Natural killer cell (primary cell): ENCODE measurements around the gene BASP1. TPM values are rescaled to one million over a fixed set of nuclear protein-coding genes. Genes with fewer than 3 reads are reported as not detected.

Experiments used
- ATAC-seq, 3 donors: fragments of 150-1000 bp in 2 of 3; fragments of 200-7000 bp in 1 of 3; cut with Tn5 transposase; 1 replicate in 1 of 3; 2 replicates in 2 of 3; pipeline ENCODE4 v1.10.0; 2021; ENCODE audit warnings: mild to moderate bottlenecking in 2 of 3, moderate library complexity in 2 of 3
- DNase-seq, 2 donors: peaks; one replicate each; pipeline versions ENCODE4 v3.0.0 to v3.0.0-alpha.2; 2013 to 2021; ENCODE audit warnings: mixed read lengths in 1 of 2
- H3K27ac ChIP-seq: one replicate; pipeline ENCODE4 v1.5.1; 2013; ENCODE audit warnings: mild to moderate bottlenecking, low read length
- H3K27me3 ChIP-seq: one replicate; pipeline ENCODE4 v1.6.1; 2013; ENCODE audit warnings: low read length; ENCODE audit not compliant: control insufficient read depth, insufficient read depth
- H3K36me3 ChIP-seq: one replicate; pipeline ENCODE4 v1.6.1; 2013; ENCODE audit warnings: low read length; ENCODE audit not compliant: control insufficient read depth, insufficient read depth
- H3K4me1 ChIP-seq: one replicate; pipeline ENCODE4 v1.6.1; 2013; ENCODE audit warnings: low read length; ENCODE audit not compliant: control insufficient read depth, insufficient read depth
- H3K4me3 ChIP-seq: one replicate; pipeline ENCODE4 v1.5.1; 2013; ENCODE audit warnings: low read length
- H3K9me3 ChIP-seq: one replicate; pipeline ENCODE4 v1.6.1; 2013; ENCODE audit warnings: low read length; ENCODE audit not compliant: control insufficient read depth, insufficient read depth
- H3K27ac Mint-ChIP-seq, 2 donors: one replicate each; pipeline ENCODE4 v1.8.0; 2022; ENCODE audit warnings: mild to moderate bottlenecking in 2 of 2, mixed read lengths in 2 of 2, moderate library complexity in 1 of 2
- H3K27me3 Mint-ChIP-seq, 2 donors: one replicate each; pipeline ENCODE4 v1.8.0; 2022; ENCODE audit warnings: low read depth in 2 of 2, mixed read lengths in 2 of 2
- H3K36me3 Mint-ChIP-seq: one replicate; pipeline ENCODE4 v1.8.0; 2022; ENCODE audit warnings: mixed read lengths
- H3K4me1 Mint-ChIP-seq, 2 donors: one replicate each; pipeline ENCODE4 v1.8.0; 2022; ENCODE audit warnings: mixed read lengths in 2 of 2
- H3K4me3 Mint-ChIP-seq: one replicate; pipeline ENCODE4 v1.8.0; 2022; ENCODE audit warnings: mild to moderate bottlenecking, moderate library complexity, mixed read lengths
- H3K9me3 Mint-ChIP-seq, 2 donors: one replicate each; pipeline ENCODE4 v1.8.0; 2022; ENCODE audit warnings: mixed read lengths in 2 of 2
- WGBS: methylation state at CpG from one replicate; pipeline ENCODE4 v1.1.7; 2013; ENCODE audit warnings: missing lambda C conversion rate; ENCODE audit not compliant: insufficient coverage; 5-methylcytosine and 5-hydroxymethylcytosine counted together
- intact Hi-C: fragments of 100-400 bp; cut with micrococcal nuclease; formaldehyde crosslinking; loops from one replicate; pipeline ENCODE4 v1.14.2; 2022
- total RNA-seq, 4 donors: library from RNA; stranded (reverse); fragments of 120-200 nt in 1 of 4; gene quantifications; one replicate each; pipeline versions ENCODE4 v1.2.3 to v1.2.4, GENCODE V29; 2013 to 2022
- TF ChIP-seq, protein P1 (sequence below): fragments of 200-600 bp; IDR thresholded peaks from one replicate; pipeline ENCODE4 v1.8.0; 2022; ENCODE audit warnings: antibody characterized with exemption

Gene BASP1
- total RNA-seq, 3 donors from 2014 or later (not counting 1 experiment from before 2014, with no cell fraction given) = 1.3 to 10.7 (median 2.5) TPM

DNA sequence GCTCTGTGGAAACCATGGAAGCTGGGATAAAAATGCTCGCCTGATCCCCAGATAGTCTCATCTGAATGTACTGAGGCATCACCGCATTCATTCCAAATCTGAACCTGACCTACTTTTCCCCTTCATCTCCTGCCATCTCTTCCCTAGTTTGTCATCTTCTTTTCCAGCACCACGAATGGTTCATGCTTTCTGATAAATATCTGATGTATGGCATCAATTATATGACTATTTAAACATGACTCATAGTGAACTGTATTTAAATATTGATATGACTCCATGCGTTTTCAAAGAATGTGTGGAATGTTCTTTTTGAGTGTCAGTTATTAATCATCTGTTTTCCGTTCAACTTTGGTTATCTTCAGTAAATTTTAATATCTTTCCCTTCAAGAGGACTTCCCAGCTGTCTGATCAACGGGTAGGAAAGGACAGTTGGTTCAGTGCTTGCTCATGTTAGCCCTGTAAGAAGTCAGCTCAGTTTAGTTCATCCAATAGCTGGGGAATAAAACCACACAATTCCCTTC lies 21.1 kb downstream of the BASP1 start:
- intact Hi-C loops = no loop called here
- H3K36me3 ChIP-seq = no peaks in the 10 kb centered on the region
- 71% methylated on average over 3 of the region's 6 CpGs for WGBS

DNA sequence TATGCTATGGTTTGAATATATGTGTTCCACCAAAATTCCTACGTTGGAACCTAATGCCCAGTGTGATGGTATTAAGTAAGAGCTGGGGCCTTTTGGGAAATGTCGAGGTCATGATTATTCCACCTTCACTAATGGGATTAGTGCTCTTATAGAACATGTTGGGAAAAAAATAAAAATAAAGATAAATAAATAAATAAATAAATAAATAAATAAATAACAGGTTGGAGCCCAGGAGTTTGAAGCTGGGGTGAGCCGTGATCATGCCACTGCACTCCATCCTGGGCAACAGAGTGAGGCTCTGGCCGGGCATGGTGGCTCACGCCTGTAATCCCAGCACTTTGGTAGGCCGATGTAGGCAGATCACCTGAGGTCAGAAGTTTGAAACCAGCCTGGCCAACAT lies 22.5 kb downstream of the BASP1 start:
- intact Hi-C loops = no loop called here
- H3K4me3 Mint-ChIP-seq = no peak overlapping the region
- WGBS = 89% methylated on average over 5 of the region's 6 CpGs
- DNase-seq (no peak), ATAC-seq (no peak)
- H3K27ac Mint-ChIP-seq = no peak overlapping the region
- H3K4me3 ChIP-seq = no peak overlapping the region
- H3K9me3 ChIP-seq = no peaks in the 10 kb centered on the region
- no peaks in the 10 kb centered on the region for H3K4me1 ChIP-seq
- no peaks in the 10 kb centered on the region for H3K27me3 Mint-ChIP-seq
- no peaks in the 10 kb centered on the region for H3K9me3 Mint-ChIP-seq
- no peaks in the 10 kb centered on the region for H3K4me1 Mint-ChIP-seq
- H3K27me3 ChIP-seq = no peaks in the 10 kb centered on the region
- H3K36me3 ChIP-seq = no peaks in the 10 kb centered on the region
- H3K36me3 Mint-ChIP-seq = no peaks in the 10 kb centered on the region
- no peak overlapping the region for H3K27ac ChIP-seq
- TF ChIP-seq, protein P1, sequence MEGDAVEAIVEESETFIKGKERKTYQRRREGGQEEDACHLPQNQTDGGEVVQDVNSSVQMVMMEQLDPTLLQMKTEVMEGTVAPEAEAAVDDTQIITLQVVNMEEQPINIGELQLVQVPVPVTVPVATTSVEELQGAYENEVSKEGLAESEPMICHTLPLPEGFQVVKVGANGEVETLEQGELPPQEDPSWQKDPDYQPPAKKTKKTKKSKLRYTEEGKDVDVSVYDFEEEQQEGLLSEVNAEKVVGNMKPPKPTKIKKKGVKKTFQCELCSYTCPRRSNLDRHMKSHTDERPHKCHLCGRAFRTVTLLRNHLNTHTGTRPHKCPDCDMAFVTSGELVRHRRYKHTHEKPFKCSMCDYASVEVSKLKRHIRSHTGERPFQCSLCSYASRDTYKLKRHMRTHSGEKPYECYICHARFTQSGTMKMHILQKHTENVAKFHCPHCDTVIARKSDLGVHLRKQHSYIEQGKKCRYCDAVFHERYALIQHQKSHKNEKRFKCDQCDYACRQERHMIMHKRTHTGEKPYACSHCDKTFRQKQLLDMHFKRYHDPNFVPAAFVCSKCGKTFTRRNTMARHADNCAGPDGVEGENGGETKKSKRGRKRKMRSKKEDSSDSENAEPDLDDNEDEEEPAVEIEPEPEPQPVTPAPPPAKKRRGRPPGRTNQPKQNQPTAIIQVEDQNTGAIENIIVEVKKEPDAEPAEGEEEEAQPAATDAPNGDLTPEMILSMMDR = no peak

More for the DNA sequence above, 21.1 kb downstream of the BASP1 start:
- Mint-ChIP-seq H3K27me3 (no peaks in the 10 kb centered on the region), H3K4me3 (no peak overlapping the region), H3K4me1 (no peaks in the 10 kb centered on the region), H3K9me3 (no peaks in the 10 kb centered on the region), H3K36me3 (no peaks in the 10 kb centered on the region), H3K27ac (no peak overlapping the region)
- no peaks in the 10 kb centered on the region for H3K27me3 ChIP-seq
- DNase-seq (no peak), ATAC-seq (no peak)
- no peaks in the 10 kb centered on the region for H3K9me3 ChIP-seq
- TF ChIP-seq, protein P1 = no peak
- no peak overlapping the region for H3K4me3 ChIP-seq
- no peak overlapping the region for H3K27ac ChIP-seq
- H3K4me1 ChIP-seq = no peaks in the 10 kb centered on the region

DNA sequence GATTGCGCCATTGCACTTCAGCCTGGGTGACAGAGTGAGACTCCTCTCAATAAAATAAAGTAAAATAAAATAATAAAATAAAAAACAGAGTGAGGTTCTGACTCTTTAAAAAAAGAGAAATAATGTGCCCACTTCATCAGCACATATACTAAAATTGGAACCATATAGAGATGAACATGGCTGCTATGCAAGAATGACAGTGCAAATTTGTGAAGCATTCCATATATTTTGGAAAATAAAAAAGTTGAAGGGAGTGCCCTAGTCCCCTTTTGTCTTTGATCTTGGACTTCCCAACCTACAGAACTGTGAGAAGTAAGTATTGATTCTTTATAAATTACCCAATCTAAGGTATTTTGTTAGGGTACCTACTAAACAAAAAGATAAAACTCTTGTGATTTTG lies 23.1 kb downstream of the BASP1 start:
- ATAC-seq = no peak
- TF ChIP-seq, protein P1 = no peak
- Histone ChIP-seq H3K27me3 (no peaks in the 10 kb centered on the region), H3K9me3 (no peaks in the 10 kb centered on the region), H3K36me3 (no peaks in the 10 kb centered on the region), H3K27ac (no peak overlapping the region), H3K4me3 (no peak overlapping the region), H3K4me1 (no peaks in the 10 kb centered on the region)
- Mint-ChIP-seq H3K36me3 (no peaks in the 10 kb centered on the region), H3K4me3 (no peak overlapping the region), H3K4me1 (no peaks in the 10 kb centered on the region), H3K27me3 (no peaks in the 10 kb centered on the region), H3K9me3 (no peaks in the 10 kb centered on the region), H3K27ac (no peak overlapping the region)
- no peak for DNase-seq
- WGBS = no CpG with 5 or more reads among the region's 1 CpG
- intact Hi-C loops = no loop called here

DNA sequence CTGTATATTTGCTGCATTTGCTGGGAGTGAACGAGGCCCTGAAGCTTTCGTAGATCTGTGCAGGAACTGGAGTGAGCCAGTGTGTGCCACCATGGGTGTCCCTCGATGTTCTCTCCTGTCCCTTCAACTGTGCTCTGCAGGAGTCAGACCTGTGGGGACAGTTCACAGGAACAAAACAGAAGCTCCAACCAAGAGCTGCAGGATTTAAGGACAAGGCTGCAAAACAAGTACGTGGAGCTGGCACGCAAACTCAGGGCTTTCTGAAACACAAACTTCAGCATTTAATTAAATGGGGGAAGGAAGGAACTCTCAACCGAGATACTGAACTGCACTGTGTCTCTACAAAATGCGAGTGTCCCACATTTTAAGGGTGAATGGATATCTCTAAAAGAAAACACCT lies 24.2 kb downstream of the BASP1 start:
- H3K27ac Mint-ChIP-seq = no peak overlapping the region

More for the DNA sequence above, 24.2 kb downstream of the BASP1 start:
- H3K9me3 ChIP-seq = no peaks in the 10 kb centered on the region
- no peaks in the 10 kb centered on the region for H3K9me3 Mint-ChIP-seq
- 94% methylated on average over 7 of the region's 7 CpGs for WGBS
- H3K27ac ChIP-seq = no peak overlapping the region
- TF ChIP-seq, protein P1 = no peak
- DNase-seq (no peak), ATAC-seq (no peak)
- H3K27me3 ChIP-seq = no peaks in the 10 kb centered on the region
- no peaks in the 10 kb centered on the region for H3K4me1 ChIP-seq
- H3K36me3 ChIP-seq = no peaks in the 10 kb centered on the region
- no peak overlapping the region for H3K4me3 Mint-ChIP-seq
- no peaks in the 10 kb centered on the region for H3K36me3 Mint-ChIP-seq
- intact Hi-C loops = no loop called here
- H3K4me3 ChIP-seq = no peak overlapping the region
- no peaks in the 10 kb centered on the region for H3K4me1 Mint-ChIP-seq
- H3K27me3 Mint-ChIP-seq = no peaks in the 10 kb centered on the region
